Effector memory CD4-positive, alpha-beta T cell (primary cell): ENCODE measurements around the gene PLA2G4C.

Experiments used
- DNase-seq, 3 donors: peaks; one replicate each; pipeline ENCODE4 v3.0.0-alpha.2; 2020
- H3K27ac ChIP-seq: 2 replicates; pipeline ENCODE4 v1.7.0; 2013; ENCODE audit warnings: mild to moderate bottlenecking, low read length, moderate library complexity; ENCODE audit not compliant: insufficient read depth, poor library complexity, severe bottlenecking
- H3K27me3 ChIP-seq: replicated peaks from 2 replicates; pipeline ENCODE4 v1.7.0; 2013; ENCODE audit warnings: mild to moderate bottlenecking, low read length; ENCODE audit not compliant: insufficient read depth, control insufficient read depth, poor library complexity, severe bottlenecking
- H3K36me3 ChIP-seq: 2 replicates; pipeline ENCODE4 v1.7.0; 2013; ENCODE audit warnings: mild to moderate bottlenecking, low read length, moderate library complexity; ENCODE audit not compliant: control insufficient read depth, insufficient read depth
- H3K4me1 ChIP-seq: 2 replicates; pipeline ENCODE4 v1.7.0; 2013; ENCODE audit warnings: low read length, mild to moderate bottlenecking; ENCODE audit not compliant: control insufficient read depth, insufficient read depth, poor library complexity, severe bottlenecking
- H3K4me3 ChIP-seq: 2 replicates; pipeline ENCODE4 v1.7.0; 2013; ENCODE audit warnings: low read length, low read depth, mild to moderate bottlenecking; ENCODE audit not compliant: insufficient read depth, poor library complexity, severe bottlenecking
- H3K9me3 ChIP-seq: 2 replicates; pipeline ENCODE4 v1.7.0; 2013; ENCODE audit warnings: mild to moderate bottlenecking, low read length, moderate library complexity; ENCODE audit not compliant: control insufficient read depth

Gene PLA2G4C

GRCh38 chr19:48061401-48062344 lies 48.9 kb downstream of the PLA2G4C start:
- Histone ChIP-seq H3K27me3 (no peaks in the 10 kb centered on the region), H3K36me3 (no peaks in the 10 kb centered on the region), H3K9me3 (no peaks in the 10 kb centered on the region), H3K4me3 (no peak overlapping the region), H3K27ac (no peak overlapping the region), H3K4me1 (no peaks in the 10 kb centered on the region)
- no peak for DNase-seq

DNA sequence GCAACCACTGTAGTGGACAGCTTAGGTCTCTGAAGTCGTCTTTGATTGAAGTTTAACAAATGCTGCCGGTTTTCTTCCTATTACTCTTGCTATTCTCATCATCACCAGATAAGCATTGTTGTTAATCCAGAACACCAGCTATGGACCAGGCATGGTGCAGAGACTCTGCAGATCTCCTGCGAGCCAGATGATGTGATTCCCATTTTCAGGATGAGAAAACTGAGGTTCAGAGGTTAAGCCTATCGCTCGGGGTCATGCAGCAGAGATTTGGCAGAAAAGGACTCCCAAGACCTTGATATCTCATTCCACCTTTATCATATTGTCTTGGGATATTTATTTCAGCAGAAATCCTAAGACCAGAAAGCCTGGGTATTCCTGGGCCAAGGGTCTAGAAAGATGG lies 50.2 kb downstream of the PLA2G4C start:
- H3K4me3 ChIP-seq = no peak overlapping the region
- DNase-seq = no peak
- H3K4me1 ChIP-seq = no peaks in the 10 kb centered on the region
- H3K27me3 ChIP-seq = no peaks in the 10 kb centered on the region
- no peaks in the 10 kb centered on the region for H3K9me3 ChIP-seq
- H3K27ac ChIP-seq = no peak overlapping the region
- no peaks in the 10 kb centered on the region for H3K36me3 ChIP-seq

DNA sequence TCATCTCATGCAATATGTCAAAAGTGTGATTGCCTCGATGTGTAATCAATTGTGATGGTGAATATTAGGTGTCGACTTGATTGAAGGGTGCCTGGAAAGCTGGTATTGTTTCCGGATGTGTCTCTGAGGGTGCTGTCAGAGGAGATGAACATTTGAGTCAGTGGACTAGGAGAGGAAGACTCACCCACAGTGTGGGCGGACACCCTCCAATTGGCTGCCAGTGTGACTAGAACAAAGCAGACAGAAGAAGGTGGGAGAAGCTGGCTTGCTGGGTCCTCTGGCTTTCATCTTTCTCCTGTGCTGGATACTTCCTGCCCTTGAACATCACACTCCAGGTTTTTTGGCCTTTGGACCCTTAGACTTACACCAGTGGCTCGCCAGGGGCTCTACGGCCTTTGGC lies 51.3 kb downstream of the PLA2G4C start:
- Histone ChIP-seq H3K9me3 (no peaks in the 10 kb centered on the region), H3K27ac (no peak overlapping the region), H3K4me3 (no peak overlapping the region), H3K4me1 (no peaks in the 10 kb centered on the region), H3K27me3 (no peaks in the 10 kb centered on the region), H3K36me3 (no peaks in the 10 kb centered on the region)
- no peak for DNase-seq

- no peak overlapping the region for H3K27ac ChIP-seq
- H3K9me3 ChIP-seq = no peaks in the 10 kb centered on the region
- H3K4me3 ChIP-seq = no peak overlapping the region
- H3K4me1 ChIP-seq = no peaks in the 10 kb centered on the region
- DNase-seq = no peak
- no peaks in the 10 kb centered on the region for H3K27me3 ChIP-seq
- no peaks in the 10 kb centered on the region for H3K36me3 ChIP-seq
Measured at GRCh38 chr19:48053856-48054255, 56.8 kb downstream of the PLA2G4C start.

- DNase-seq = no peak
- H3K4me1 ChIP-seq = no peaks in the 10 kb centered on the region
- no peaks in the 10 kb centered on the region for H3K36me3 ChIP-seq
- no peaks in the 10 kb centered on the region for H3K9me3 ChIP-seq
- H3K27me3 ChIP-seq = no peaks in the 10 kb centered on the region
- no peak overlapping the region for H3K27ac ChIP-seq
- H3K4me3 ChIP-seq = no peak overlapping the region
Measured at GRCh38 chr19:48053076-48053475, 57.5 kb downstream of the PLA2G4C start.

- H3K9me3 ChIP-seq = no peaks in the 10 kb centered on the region
- no peaks in the 10 kb centered on the region for H3K4me1 ChIP-seq
- H3K36me3 ChIP-seq = no peaks in the 10 kb centered on the region
- H3K27me3 ChIP-seq = no peaks in the 10 kb centered on the region
- no peak overlapping the region for H3K4me3 ChIP-seq
- H3K27ac ChIP-seq = no peak overlapping the region
- DNase-seq = no peak
Measured at GRCh38 chr19:48051335-48052033, 59.1 kb downstream of the PLA2G4C start.

- no peak for DNase-seq
- no peaks in the 10 kb centered on the region for H3K9me3 ChIP-seq
- H3K4me1 ChIP-seq = no peaks in the 10 kb centered on the region
- no peak overlapping the region for H3K4me3 ChIP-seq
- no peak overlapping the region for H3K27ac ChIP-seq
- H3K27me3 ChIP-seq = no peaks in the 10 kb centered on the region
- H3K36me3 ChIP-seq = no peaks in the 10 kb centered on the region
Measured at GRCh38 chr19:48044561-48044960, 66.1 kb downstream of the PLA2G4C start.

- Histone ChIP-seq H3K27ac (no peak within 1 kb of the TSS), H3K4me1 (no peaks in the 10 kb centered on the region), H3K27me3 (no peaks in the 10 kb centered on the region), H3K4me3 (no peak within 1 kb of the TSS), H3K9me3 (no peaks in the 10 kb centered on the region), H3K36me3 (no peaks in the 10 kb centered on the region)
- DNase-seq = no peak
Measured at GRCh38 chr19:48043675-48044258, 66.8 kb downstream of the PLA2G4C start, which contains the start of gene CABP5. Gene CABP5, minus strand, starts transcription at chr19:48044079. Its CDS starts 157 bp downstream, at chr19:48043922.

GRCh38 chr19:48041877-48042580 lies 68.6 kb downstream of the PLA2G4C start:
- no peak for DNase-seq
- Histone ChIP-seq H3K4me3 (no peak overlapping the region), H3K27me3 (no peaks in the 10 kb centered on the region), H3K9me3 (no peaks in the 10 kb centered on the region), H3K36me3 (no peaks in the 10 kb centered on the region), H3K27ac (no peak overlapping the region), H3K4me1 (no peaks in the 10 kb centered on the region)
